GDM1 (cell line): ENCODE results near the gene PRR19.
A peak's percentile ranks its signal among the peaks of the same experiment; 100 is the strongest.

Experiments used
- DNase-seq: peaks from one replicate; lab custom pipeline; 2025; lab: John Stamatoyannopoulos, UW

Gene PRR19

GRCh38 chr19:42283188-42284065 lies 18.5 kb upstream of the PRR19 start:
- DNase-seq: peak; percentile 93

- peak; percentile 82 for DNase-seq
Observed at GRCh38 chr19:42284066-42284501, 17.8 kb upstream of the PRR19 start.

- no peak for DNase-seq
Observed at GRCh38 chr19:42284591-42285341, 17.2 kb upstream of the PRR19 start.

- peak; percentile 11 for DNase-seq
Observed at GRCh38 chr19:42285541-42285941, 16.4 kb upstream of the PRR19 start.

- no peak for DNase-seq
Observed at GRCh38 chr19:42285988-42286348, 16.0 kb upstream of the PRR19 start.

- DNase-seq: no peak
Observed at GRCh38 chr19:42286349-42287016, 15.4 kb upstream of the PRR19 start.

- DNase-seq: no peak
Observed at GRCh38 chr19:42287017-42287826, 14.7 kb upstream of the PRR19 start.

- no peak for DNase-seq
Observed at GRCh38 chr19:42287827-42288107, 14.2 kb upstream of the PRR19 start.

GRCh38 chr19:42288387-42288786 lies 13.5 kb upstream of the PRR19 start:
- no peak for DNase-seq

GRCh38 chr19:42288881-42289555 lies 12.9 kb upstream of the PRR19 start:
- no peak for DNase-seq

GRCh38 chr19:42289556-42290041 lies 12.3 kb upstream of the PRR19 start:
- DNase-seq: no peak

- DNase-seq: no peak
Observed at GRCh38 chr19:42290136-42290522, 11.8 kb upstream of the PRR19 start.

GRCh38 chr19:42290523-42291434 lies 11.2 kb upstream of the PRR19 start:
- DNase-seq: peak; percentile 19

- no peak for DNase-seq
Observed at GRCh38 chr19:42291435-42291810, 10.5 kb upstream of the PRR19 start.

- DNase-seq: no peak
Observed at GRCh38 chr19:42292042-42292960, 9.6 kb upstream of the PRR19 start.

- DNase-seq: no peak
Observed at GRCh38 chr19:42292963-42293362, 9.0 kb upstream of the PRR19 start.

- no peak for DNase-seq
Observed at GRCh38 chr19:42293540-42293939, 8.4 kb upstream of the PRR19 start.

- no peak for DNase-seq
Observed at GRCh38 chr19:42293948-42294347, 8.0 kb upstream of the PRR19 start.

GRCh38 chr19:42294471-42295137 lies 7.3 kb upstream of the PRR19 start:
- no peak for DNase-seq
